T-helper 2 cell treated with Interferon-gamma antibody and Interleukin-4, amounts not matched to agents 5 μg/mL and 100 μg/mL, for 36 hours (primary cell): Measurements from ENCODE around the gene AMN1.
A peak's percentile ranks its signal among the peaks of the same experiment; 100 is the strongest.
"Not testable (repeated sequence)": the region's sequence is repeated elsewhere in the genome, so short reads cannot be mapped to it uniquely, and the experiment has no call there.

Experiments
- DNase-seq: peaks from one replicate; pipeline ENCODE4 v3.0.0; 2021; ENCODE audit warnings: low spot score
- H3K27ac Mint-ChIP-seq: one replicate; pipeline ENCODE4 v1.8.0; 2021; ENCODE audit warnings: mild to moderate bottlenecking, mixed read lengths
- H3K27me3 Mint-ChIP-seq: one replicate; pipeline ENCODE4 v1.8.0; 2021; ENCODE audit warnings: low read depth, mixed read lengths
- H3K36me3 Mint-ChIP-seq: one replicate; pipeline ENCODE4 v1.8.0; 2021; ENCODE audit warnings: low read depth, mixed read lengths
- H3K4me1 Mint-ChIP-seq: one replicate; pipeline ENCODE4 v1.8.0; 2021; ENCODE audit warnings: low read depth, mixed read lengths
- H3K4me3 Mint-ChIP-seq: one replicate; pipeline ENCODE4 v1.8.0; 2022; ENCODE audit warnings: mild to moderate bottlenecking, moderate library complexity, mixed read lengths
- H3K9me3 Mint-ChIP-seq: one replicate; pipeline ENCODE4 v1.8.0; 2021; ENCODE audit warnings: mixed read lengths

The AMN1 gene

GRCh38 chr12:31749024-31749704, 20.3 kb upstream of the AMN1 start:
- Mint-ChIP-seq H3K27ac (peak overlapping the region; percentile 53), H3K4me1 (peaks cover 24% of the 10 kb centered on the region), H3K4me3 (peak overlapping the region; percentile 11)

GRCh38 chr12:31745242-31745641, 16.4 kb upstream of the AMN1 start:
- Mint-ChIP-seq H3K9me3 (peaks cover 8% of the 10 kb centered on the region), H3K36me3 (peaks cover 4% of the 10 kb centered on the region), H3K4me3 (no peak overlapping the region), H3K27me3 (peaks cover 20% of the 10 kb centered on the region), H3K27ac (no peak overlapping the region), H3K4me1 (peaks cover 28% of the 10 kb centered on the region)
- DNase-seq = no peak

More at GRCh38 chr12:31749024-31749704, 20.3 kb upstream of the AMN1 start:
- peak; percentile 78 for DNase-seq
- Mint-ChIP-seq H3K27me3 (peaks cover 27% of the 10 kb centered on the region), H3K9me3 (peaks cover 8% of the 10 kb centered on the region), H3K36me3 (peaks cover 4% of the 10 kb centered on the region)

- H3K9me3 Mint-ChIP-seq, H3K36me3 Mint-ChIP-seq, H3K27ac Mint-ChIP-seq, DNase-seq, H3K4me3 Mint-ChIP-seq: not testable (repeated sequence)
- Mint-ChIP-seq H3K27me3 (peaks cover 18% of the 10 kb centered on the region), H3K4me1 (peaks cover 24% of the 10 kb centered on the region)
Observed at GRCh38 chr12:31744363-31744762, 15.5 kb upstream of the AMN1 start.

- H3K36me3 Mint-ChIP-seq = peaks cover 2% of the 10 kb centered on the region
- H3K4me3 Mint-ChIP-seq = no peak overlapping the region
- DNase-seq = no peak
- no peak overlapping the region for H3K27ac Mint-ChIP-seq
- H3K4me1 Mint-ChIP-seq = peaks cover 22% of the 10 kb centered on the region
- no peaks in the 10 kb centered on the region for H3K9me3 Mint-ChIP-seq
- H3K27me3 Mint-ChIP-seq = peaks cover 18% of the 10 kb centered on the region
Observed at GRCh38 chr12:31742891-31743290, 14.1 kb upstream of the AMN1 start.

GRCh38 chr12:31740628-31741027, 11.8 kb upstream of the AMN1 start:
- no peak overlapping the region for H3K27ac Mint-ChIP-seq

GRCh38 chr12:31737763-31738162, 8.9 kb upstream of the AMN1 start:
- H3K4me3 Mint-ChIP-seq = no peak overlapping the region
- H3K9me3 Mint-ChIP-seq = peaks cover 8% of the 10 kb centered on the region
- DNase-seq = no peak
- H3K27me3 Mint-ChIP-seq = peaks cover 3% of the 10 kb centered on the region
- H3K4me1 Mint-ChIP-seq = peaks cover 46% of the 10 kb centered on the region
- peaks cover 7% of the 10 kb centered on the region for H3K36me3 Mint-ChIP-seq
- H3K27ac Mint-ChIP-seq = no peak overlapping the region

More at GRCh38 chr12:31740628-31741027, 11.8 kb upstream of the AMN1 start:
- DNase-seq = no peak
- Mint-ChIP-seq H3K4me1 (peaks cover 32% of the 10 kb centered on the region), H3K36me3 (peaks cover 2% of the 10 kb centered on the region), H3K4me3 (no peak overlapping the region), H3K27me3 (peaks cover 15% of the 10 kb centered on the region), H3K9me3 (no peaks in the 10 kb centered on the region)

GRCh38 chr12:31737345-31737744, 8.5 kb upstream of the AMN1 start:
- DNase-seq = no peak
- H3K36me3 Mint-ChIP-seq = peaks cover 7% of the 10 kb centered on the region
- H3K4me3 Mint-ChIP-seq = no peak overlapping the region
- peaks cover 3% of the 10 kb centered on the region for H3K27me3 Mint-ChIP-seq
- H3K9me3 Mint-ChIP-seq = peaks cover 8% of the 10 kb centered on the region
- H3K27ac Mint-ChIP-seq = peak overlapping the region; percentile 83
- H3K4me1 Mint-ChIP-seq = peaks cover 45% of the 10 kb centered on the region

- H3K36me3 Mint-ChIP-seq = peaks cover 7% of the 10 kb centered on the region
- peak; percentile 75 for DNase-seq
- peaks cover 45% of the 10 kb centered on the region for H3K4me1 Mint-ChIP-seq
- H3K4me3 Mint-ChIP-seq = no peak overlapping the region
- no peaks in the 10 kb centered on the region for H3K27me3 Mint-ChIP-seq
- H3K9me3 Mint-ChIP-seq = peaks cover 8% of the 10 kb centered on the region
- H3K27ac Mint-ChIP-seq = peak overlapping the region; percentile 83
Observed at GRCh38 chr12:31736472-31736871, 7.7 kb upstream of the AMN1 start.

- not testable (repeated sequence) for H3K27me3 Mint-ChIP-seq
- Mint-ChIP-seq H3K4me1 (peaks cover 48% of the 10 kb centered on the region), H3K4me3 (peak overlapping the region; percentile 38), H3K36me3 (peaks cover 20% of the 10 kb centered on the region), H3K27ac (peak overlapping the region; percentile 66), H3K9me3 (peaks cover 23% of the 10 kb centered on the region)
- peak; percentile 39 for DNase-seq
Observed at GRCh38 chr12:31733549-31734432, 5.0 kb upstream of the AMN1 start.

GRCh38 chr12:31732926-31733548, 4.2 kb upstream of the AMN1 start:
- H3K27me3 Mint-ChIP-seq = no peaks in the 10 kb centered on the region
- H3K4me3 Mint-ChIP-seq = no peak overlapping the region
- H3K4me1 Mint-ChIP-seq = peaks cover 44% of the 10 kb centered on the region
- H3K9me3 Mint-ChIP-seq = peaks cover 23% of the 10 kb centered on the region
- H3K36me3 Mint-ChIP-seq = peaks cover 20% of the 10 kb centered on the region
- peak; percentile 38 for DNase-seq
- peak overlapping the region; percentile 66 for H3K27ac Mint-ChIP-seq

GRCh38 chr12:31731203-31731602, 2.4 kb upstream of the AMN1 start:
- H3K27ac Mint-ChIP-seq = peak overlapping the region; percentile 32
- not testable (repeated sequence) for H3K27me3 Mint-ChIP-seq, DNase-seq
- H3K9me3 Mint-ChIP-seq = peaks cover 23% of the 10 kb centered on the region
- H3K4me1 Mint-ChIP-seq = peaks cover 36% of the 10 kb centered on the region
- peaks cover 26% of the 10 kb centered on the region for H3K36me3 Mint-ChIP-seq
- peak overlapping the region; percentile 62 for H3K4me3 Mint-ChIP-seq

GRCh38 chr12:31729705-31730104, 884 bp upstream of the AMN1 start:
- Mint-ChIP-seq H3K36me3 (peaks cover 27% of the 10 kb centered on the region), H3K27me3 (no peaks in the 10 kb centered on the region), H3K9me3 (peaks cover 18% of the 10 kb centered on the region), H3K27ac (peak overlapping the region; percentile 98), H3K4me1 (peaks cover 33% of the 10 kb centered on the region), H3K4me3 (peak overlapping the region; percentile 98)
- DNase-seq = no peak

- DNase-seq = no peak
- peak overlapping the region; percentile 98 for H3K27ac Mint-ChIP-seq
- peaks cover 27% of the 10 kb centered on the region for H3K36me3 Mint-ChIP-seq
- peaks cover 15% of the 10 kb centered on the region for H3K9me3 Mint-ChIP-seq
- H3K4me3 Mint-ChIP-seq = peak overlapping the region; percentile 98
- H3K4me1 Mint-ChIP-seq = peaks cover 29% of the 10 kb centered on the region
- no peaks in the 10 kb centered on the region for H3K27me3 Mint-ChIP-seq
Observed at GRCh38 chr12:31728289-31728916, 418 bp downstream of the AMN1 start.
